Common myeloid progenitor, CD34-positive (primary cell): ENCODE results near the gene PIGZ.

ENCODE experiments used
- CTCF ChIA-PET: fragments of 350-600 bp; sonication (Branson Sonifier 250); formaldehyde crosslinking; loops from one replicate; lab custom pipeline; 2021; ENCODE audit warnings: antibody characterized with exemption; lab: Charles Lee
- POLR2A ChIA-PET: fragments of 350-600 bp; sonication (Branson Sonifier 250); formaldehyde crosslinking; loops from one replicate; lab custom pipeline; 2021; ENCODE audit warnings: antibody characterized with exemption; lab: Charles Lee
- DNase-seq, 3 donors: peaks; one replicate each; pipeline versions ENCODE4 v3.0.0 to v3.0.0-alpha.2; 2013
- H3K27ac ChIP-seq, 2 experiments: 1 replicate in 1 of 2; 2 replicates in 1 of 2; pipeline ENCODE4 v1.7.0; 2013; ENCODE audit warnings: inconsistent platforms in 2 of 2, low read length in 2 of 2, mild to moderate bottlenecking in 2 of 2, low read depth in 1 of 2, moderate library complexity in 1 of 2; ENCODE audit not compliant: severe bottlenecking in 2 of 2, insufficient read depth in 1 of 2, poor library complexity in 1 of 2
- H3K27me3 ChIP-seq, 5 experiments: replicated peaks in 2 of 5; 1 replicate in 3 of 5; 2 replicates in 2 of 5; pipeline versions ENCODE4 v1.6.1 to v1.7.0; 2013; ENCODE audit warnings: low read length in 4 of 5, mild to moderate bottlenecking in 2 of 5, moderate library complexity in 2 of 5, inconsistent platforms in 1 of 5; ENCODE audit not compliant: insufficient read depth in 5 of 5, control insufficient read depth in 4 of 5
- H3K36me3 ChIP-seq, 4 experiments: 1 replicate in 2 of 4; 2 replicates in 2 of 4; pipeline versions ENCODE4 v1.6.1 to v1.7.0; 2013; ENCODE audit warnings: low read length in 3 of 4, control low read depth in 1 of 4, mild to moderate bottlenecking in 1 of 4; ENCODE audit not compliant: control insufficient read depth in 4 of 4, insufficient read depth in 4 of 4
- H3K4me1 ChIP-seq, 4 experiments: 1 replicate in 3 of 4; 2 replicates in 1 of 4; pipeline versions ENCODE4 v1.6.1 to v1.7.1; 2013; ENCODE audit warnings: low read length in 3 of 4, mild to moderate bottlenecking in 3 of 4, control low read depth in 1 of 4, inconsistent platforms in 1 of 4, moderate library complexity in 1 of 4; ENCODE audit not compliant: control insufficient read depth in 4 of 4, insufficient read depth in 4 of 4; ENCODE audit errors: control extremely low read depth in 1 of 4
- H3K4me3 ChIP-seq, 7 experiments: 1 replicate in 4 of 7; 2 replicates in 3 of 7; pipeline versions ENCODE4 v1.5.1 to v1.7.0; 2013; ENCODE audit warnings: mild to moderate bottlenecking in 7 of 7, low read length in 6 of 7, moderate library complexity in 6 of 7, inconsistent platforms in 2 of 7, low read depth in 2 of 7, control low read depth in 1 of 7; ENCODE audit not compliant: insufficient read depth in 4 of 7, control insufficient read depth in 1 of 7; ENCODE audit errors: extremely low read depth in 1 of 7
- H3K9me3 ChIP-seq, 5 experiments: 1 replicate in 4 of 5; 2 replicates in 1 of 5; pipeline versions ENCODE4 v1.6.1 to v1.7.1; 2013; ENCODE audit warnings: low read length in 4 of 5, mild to moderate bottlenecking in 2 of 5, inconsistent platforms in 1 of 5, low read depth in 1 of 5, moderate library complexity in 1 of 5; ENCODE audit not compliant: control insufficient read depth in 4 of 5, insufficient read depth in 2 of 5; ENCODE audit errors: control extremely low read depth in 1 of 5
- WGBS: methylation state at CpG from one replicate; pipeline ENCODE4 v1.1.5; 2013; ENCODE audit not compliant: insufficient coverage; 5-methylcytosine and 5-hydroxymethylcytosine counted together

PIGZ gene

DNA sequence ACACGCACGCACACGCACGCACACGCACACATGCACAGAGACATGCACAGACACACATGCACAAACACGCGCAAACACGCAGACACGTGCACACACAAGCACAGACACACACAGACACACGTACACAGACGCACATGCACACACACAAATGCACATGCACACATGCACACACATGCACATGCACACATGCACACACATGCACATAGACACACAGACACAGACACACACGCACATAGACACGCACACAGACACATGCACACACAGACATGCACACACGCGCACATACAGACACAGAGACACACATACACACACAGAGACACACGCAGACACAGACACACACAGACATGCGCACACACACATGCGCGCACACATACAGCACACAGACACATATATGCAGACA, 26.4 kb upstream of the PIGZ start:
- Histone ChIP-seq H3K27ac (no peak overlapping the region), H3K9me3 (peaks cover 0 to 5% (median 0%) of the 10 kb centered on the region in 5 experiments), H3K27me3 (no peaks in the 10 kb centered on the region), H3K4me1 (no peaks in the 10 kb centered on the region), H3K4me3 (no peak overlapping the region), H3K36me3 (no peaks in the 10 kb centered on the region)
- WGBS = 100% methylated on average over 10 of the region's 19 CpGs
- no peak for DNase-seq
- ChIA-PET POLR2A (no interaction called here), CTCF (no interaction called here)

DNA sequence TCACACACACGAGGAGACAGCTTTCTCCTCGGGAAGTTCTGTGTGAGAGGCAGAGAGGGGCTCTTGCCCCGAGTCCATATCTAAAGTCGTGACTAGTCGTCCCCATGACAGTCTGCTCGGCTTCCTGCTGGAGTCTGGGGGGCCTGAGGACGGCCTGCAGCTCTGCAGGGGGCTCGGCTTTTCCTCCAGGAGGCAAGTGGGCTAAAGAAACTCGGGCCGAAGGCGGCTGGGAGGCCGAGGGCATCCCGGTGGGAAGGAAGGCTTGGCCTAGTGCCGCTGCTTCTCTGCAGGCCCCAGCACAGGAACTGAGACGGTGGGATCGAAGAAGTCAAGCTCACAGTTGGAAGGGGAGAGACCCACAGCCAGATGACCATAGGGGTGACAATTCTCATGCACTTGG, 25.4 kb upstream of the PIGZ start:
- Histone ChIP-seq H3K27ac (no peak overlapping the region), H3K9me3 (peaks cover 0 to 5% (median 0%) of the 10 kb centered on the region in 5 experiments), H3K27me3 (no peaks in the 10 kb centered on the region), H3K4me3 (no peak overlapping the region), H3K36me3 (no peaks in the 10 kb centered on the region), H3K4me1 (no peaks in the 10 kb centered on the region)
- no peak for DNase-seq
- ChIA-PET CTCF (interaction anchor here (1.2 kb wide), 1 partner anchor 13 kb away, joined by 3 read pairs; no protein-coding TSS in a partner anchor), POLR2A (no interaction called here)
- WGBS = 91% methylated on average over 16 of the region's 16 CpGs

DNA sequence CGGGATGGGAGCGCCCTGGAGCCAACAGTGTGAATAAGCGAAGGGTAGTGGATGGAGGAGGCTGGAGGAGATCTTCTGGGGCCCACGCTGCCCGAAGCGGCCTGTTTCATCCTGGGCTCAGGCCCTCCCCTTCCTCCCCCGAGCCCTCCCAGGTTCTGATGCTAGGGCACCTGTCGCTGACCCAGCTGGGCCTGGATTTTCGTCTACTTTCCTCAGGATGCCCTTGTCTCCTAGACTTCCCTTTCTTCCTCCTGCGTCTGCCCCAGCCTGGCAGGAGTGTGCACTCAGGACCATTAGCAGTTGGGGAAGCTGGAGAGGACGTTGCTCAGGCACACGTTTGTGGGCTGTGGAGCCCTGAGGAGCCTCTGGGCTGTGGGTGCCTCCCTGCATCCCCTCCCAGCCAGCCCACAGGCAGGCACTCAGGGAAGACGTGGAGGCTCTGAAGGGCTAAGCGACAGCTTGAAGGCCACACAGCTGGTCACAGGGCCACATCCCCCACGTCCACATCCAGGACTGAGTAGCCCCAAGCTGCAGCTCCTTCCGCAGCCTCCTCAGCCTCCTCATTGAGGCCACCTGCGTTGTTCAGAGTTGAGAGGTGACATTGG, 23.9 kb upstream of the PIGZ start:
- H3K4me3 ChIP-seq = no peak overlapping the region
- no peaks in the 10 kb centered on the region for H3K36me3 ChIP-seq
- no peak overlapping the region for H3K27ac ChIP-seq
- ChIA-PET POLR2A (no interaction called here), CTCF (interaction anchor here (1.2 to 1.8 kb wide), 4 partner anchors 9 to 16 kb away, joined by 3 to 9 read pairs (median 4); no protein-coding TSS in a partner anchor)
- 96% methylated on average over 13 of the region's 17 CpGs for WGBS
- H3K27me3 ChIP-seq = no peaks in the 10 kb centered on the region
- DNase-seq = no peak
- no peaks in the 10 kb centered on the region for H3K9me3 ChIP-seq
- H3K4me1 ChIP-seq = no peaks in the 10 kb centered on the region

DNA sequence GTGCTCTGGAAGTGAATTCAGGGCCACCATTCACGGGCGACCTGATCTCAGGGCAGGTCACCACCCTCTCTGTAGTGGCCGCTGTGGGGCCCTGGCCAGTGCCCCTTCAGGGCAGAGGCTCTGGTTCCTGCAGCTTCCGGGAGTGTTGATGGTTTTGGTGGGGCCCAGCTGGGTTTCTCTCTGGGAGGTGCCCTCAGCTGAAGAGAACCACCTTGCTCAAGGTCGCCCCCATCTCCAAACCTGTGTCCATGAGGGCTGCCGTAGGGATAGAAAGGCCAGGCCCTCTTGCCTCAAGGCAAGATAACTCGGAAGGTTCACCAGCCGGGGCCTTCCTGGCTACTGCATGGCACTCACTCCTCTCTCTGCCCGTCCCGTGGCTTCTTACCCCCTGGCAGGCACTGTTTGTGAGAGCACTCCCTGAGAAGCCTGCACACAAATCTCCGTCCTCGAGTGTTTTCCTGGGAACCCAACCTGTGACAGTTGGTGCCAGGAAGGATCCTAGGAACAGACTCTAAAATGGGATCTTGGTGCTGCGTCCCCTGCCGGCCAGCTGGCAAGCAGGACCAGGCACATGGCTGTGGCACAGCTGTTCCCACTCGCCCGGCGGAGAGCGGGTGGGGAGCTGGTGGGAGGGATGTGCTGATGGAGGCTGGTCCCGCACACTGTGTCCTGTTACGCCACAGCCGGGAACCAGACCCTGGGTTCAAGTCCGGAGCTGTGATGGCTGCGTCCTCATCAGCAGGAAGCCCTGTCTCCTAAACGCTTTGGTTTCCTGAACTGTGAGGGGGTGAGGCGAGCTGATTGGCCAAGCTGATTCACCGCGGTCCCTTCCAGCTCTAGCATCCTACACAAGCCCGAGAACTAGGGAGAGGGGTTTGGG, 23.2 kb upstream of the PIGZ start:
- H3K4me3 ChIP-seq = no peak overlapping the region
- DNase-seq = no peak
- H3K36me3 ChIP-seq = no peaks in the 10 kb centered on the region
- no peaks in the 10 kb centered on the region for H3K27me3 ChIP-seq
- CTCF ChIA-PET = interaction anchor here (1.2 to 1.8 kb wide), 3 partner anchors 10 to 15 kb away, joined by 4 to 9 read pairs (median 5); no protein-coding TSS in a partner anchor
- H3K27ac ChIP-seq = no peak overlapping the region
- whole genome bisulfite sequencing = 98% methylated on average over 20 of the region's 28 CpGs
- H3K4me1 ChIP-seq = no peaks in the 10 kb centered on the region
- POLR2A ChIA-PET = no interaction called here
- no peaks in the 10 kb centered on the region for H3K9me3 ChIP-seq

DNA sequence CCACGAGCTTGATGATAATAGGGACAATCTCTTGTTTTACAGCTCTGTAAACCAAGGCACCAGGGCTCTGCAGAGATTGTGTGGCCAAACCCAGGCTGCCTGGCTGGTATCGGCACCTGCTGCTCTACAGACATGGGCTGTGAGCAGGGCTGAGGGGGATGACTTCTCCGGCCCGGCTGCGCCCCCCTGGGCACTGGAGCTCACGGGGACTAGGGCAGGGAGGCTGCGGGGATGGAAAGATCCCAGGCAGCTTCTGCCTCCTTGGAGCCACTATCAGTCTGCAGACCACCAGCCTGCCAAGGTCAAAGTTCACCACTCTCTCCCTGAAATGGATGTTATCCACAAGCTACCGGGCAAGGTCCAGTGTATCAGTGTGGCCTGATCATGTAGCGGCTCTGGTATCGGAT, 22.0 kb upstream of the PIGZ start:
- no peaks in the 10 kb centered on the region for H3K9me3 ChIP-seq
- no peak overlapping the region for H3K27ac ChIP-seq
- ChIA-PET CTCF (interaction anchor here (0.6 to 1.4 kb wide), 3 partner anchors 13 to 181 kb away, joined by 3 to 4 read pairs (median 3); no protein-coding TSS in a partner anchor), POLR2A (no interaction called here)
- no peak overlapping the region for H3K4me3 ChIP-seq
- no peaks in the 10 kb centered on the region for H3K36me3 ChIP-seq
- no peaks in the 10 kb centered on the region for H3K4me1 ChIP-seq
- 100% methylated on average over 10 of the region's 10 CpGs for WGBS
- DNase-seq = no peak
- H3K27me3 ChIP-seq = no peaks in the 10 kb centered on the region

DNA sequence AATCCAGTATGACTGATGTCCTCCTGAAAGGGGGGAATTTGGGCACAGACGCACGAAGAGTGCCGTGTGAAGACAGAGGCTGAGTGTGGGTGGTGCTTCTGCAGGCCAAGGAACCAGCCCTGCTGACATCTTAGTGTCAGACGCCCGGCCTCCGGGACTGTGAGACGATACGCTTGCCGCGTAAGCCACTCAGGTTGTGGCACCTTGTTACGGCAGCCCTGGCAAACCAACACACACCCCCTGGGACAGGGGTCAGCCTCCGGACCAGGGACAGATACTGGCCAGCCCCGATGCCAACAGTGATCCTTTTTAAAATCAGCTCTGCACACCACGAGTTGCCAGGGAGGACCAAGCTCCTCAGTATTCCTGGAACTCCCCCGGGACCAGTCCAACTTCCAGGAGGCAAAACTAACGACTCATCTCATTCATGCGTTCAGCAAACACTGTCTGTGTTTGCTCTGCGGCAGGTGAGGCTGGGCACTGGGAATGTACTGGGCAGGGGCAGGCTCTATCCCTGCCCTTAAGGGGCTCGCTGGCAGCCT, 21.2 kb upstream of the PIGZ start:
- CTCF ChIA-PET = interaction anchor here (1.4 kb wide), 1 partner anchor 181 kb away, joined by 3 read pairs; no protein-coding TSS in a partner anchor
- no peak for DNase-seq
- POLR2A ChIA-PET = no interaction called here
- H3K36me3 ChIP-seq = no peaks in the 10 kb centered on the region
- H3K4me3 ChIP-seq = no peak overlapping the region
- no peaks in the 10 kb centered on the region for H3K9me3 ChIP-seq
- H3K4me1 ChIP-seq = no peaks in the 10 kb centered on the region
- H3K27me3 ChIP-seq = no peaks in the 10 kb centered on the region
- no peak overlapping the region for H3K27ac ChIP-seq
- 98% methylated on average over 17 of the region's 19 CpGs for WGBS
